GDM1 (cell line): Measurements from ENCODE around the gene MYL3.
A peak's percentile ranks its signal among the peaks of the same experiment; 100 is the strongest.

Experiments used
- DNase-seq: peaks from one replicate; lab custom pipeline; 2025; lab: John Stamatoyannopoulos, UW

Gene MYL3

DNA sequence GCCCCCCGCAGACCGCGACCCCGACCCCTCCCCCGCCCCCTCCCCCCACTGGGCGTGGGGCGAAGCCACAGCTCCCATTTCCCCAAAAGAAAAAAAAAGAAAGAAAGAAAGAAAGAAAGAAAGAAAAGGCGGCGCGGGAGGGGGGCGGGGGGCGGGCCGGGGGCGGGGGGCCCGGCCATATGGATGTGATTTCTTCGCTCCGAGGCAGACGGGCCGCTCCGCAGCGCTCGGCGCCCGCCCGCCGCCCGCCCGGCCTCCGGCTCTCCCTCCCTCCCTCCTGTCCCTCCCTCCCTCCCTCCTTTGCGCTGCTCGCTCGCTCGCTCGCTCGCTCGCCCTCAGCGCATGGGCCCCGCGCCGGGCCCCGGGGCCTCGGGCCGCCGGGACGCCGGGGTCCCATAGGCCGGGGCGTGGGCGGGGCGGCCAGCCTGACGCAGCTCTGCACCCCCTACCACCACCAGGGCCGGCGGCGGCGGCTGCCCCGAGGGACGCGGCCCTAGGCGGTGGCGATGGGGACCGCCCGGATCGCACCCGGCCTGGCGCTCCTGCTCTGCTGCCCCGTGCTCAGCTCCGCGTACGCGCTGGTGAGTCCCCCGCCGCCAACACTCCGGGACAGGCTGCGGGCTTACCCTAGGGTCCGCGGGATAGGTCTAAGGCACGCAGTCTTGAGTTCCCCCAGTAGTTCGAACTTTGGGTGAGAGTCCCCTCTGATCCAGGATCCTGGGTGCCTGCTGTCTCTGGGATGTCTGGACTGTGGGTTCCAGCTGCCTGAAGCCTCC, 20.0 kb upstream of the MYL3 start:
- no peak for DNase-seq

DNA sequence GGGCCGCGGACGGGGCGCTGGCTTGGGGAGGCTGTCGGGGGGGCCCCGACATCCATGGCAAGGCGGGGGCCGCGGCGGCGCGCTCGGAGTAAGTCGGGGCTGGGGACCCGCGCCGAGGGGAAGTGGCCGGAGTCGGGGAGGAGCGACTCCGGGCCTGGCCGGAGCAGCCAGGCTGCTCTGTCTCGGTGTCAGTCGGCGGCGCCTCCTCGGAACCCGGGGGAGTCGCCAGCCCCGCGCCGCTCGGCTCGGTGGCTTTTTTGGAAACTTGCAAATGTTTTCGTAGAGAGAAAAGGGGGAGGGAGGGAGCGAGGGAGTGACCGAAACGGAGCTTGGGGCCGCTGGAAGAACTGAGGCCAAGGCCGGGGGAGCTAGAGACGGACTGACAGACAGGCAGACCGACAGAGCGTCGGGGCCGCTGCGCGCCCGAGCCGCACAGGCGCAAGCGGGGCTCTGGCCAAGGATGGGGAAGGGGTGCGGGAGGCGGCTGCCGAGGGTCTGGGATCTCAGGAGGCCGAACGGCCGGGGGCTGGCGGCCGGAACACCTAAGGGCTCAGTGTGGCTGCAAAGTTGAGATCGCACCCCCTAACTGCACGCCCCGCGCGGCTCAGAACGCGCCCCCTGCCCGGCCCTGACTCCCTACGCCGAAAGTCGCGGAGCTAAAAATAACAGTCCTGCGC, 19.3 kb upstream of the MYL3 start:
- no peak for DNase-seq

DNA sequence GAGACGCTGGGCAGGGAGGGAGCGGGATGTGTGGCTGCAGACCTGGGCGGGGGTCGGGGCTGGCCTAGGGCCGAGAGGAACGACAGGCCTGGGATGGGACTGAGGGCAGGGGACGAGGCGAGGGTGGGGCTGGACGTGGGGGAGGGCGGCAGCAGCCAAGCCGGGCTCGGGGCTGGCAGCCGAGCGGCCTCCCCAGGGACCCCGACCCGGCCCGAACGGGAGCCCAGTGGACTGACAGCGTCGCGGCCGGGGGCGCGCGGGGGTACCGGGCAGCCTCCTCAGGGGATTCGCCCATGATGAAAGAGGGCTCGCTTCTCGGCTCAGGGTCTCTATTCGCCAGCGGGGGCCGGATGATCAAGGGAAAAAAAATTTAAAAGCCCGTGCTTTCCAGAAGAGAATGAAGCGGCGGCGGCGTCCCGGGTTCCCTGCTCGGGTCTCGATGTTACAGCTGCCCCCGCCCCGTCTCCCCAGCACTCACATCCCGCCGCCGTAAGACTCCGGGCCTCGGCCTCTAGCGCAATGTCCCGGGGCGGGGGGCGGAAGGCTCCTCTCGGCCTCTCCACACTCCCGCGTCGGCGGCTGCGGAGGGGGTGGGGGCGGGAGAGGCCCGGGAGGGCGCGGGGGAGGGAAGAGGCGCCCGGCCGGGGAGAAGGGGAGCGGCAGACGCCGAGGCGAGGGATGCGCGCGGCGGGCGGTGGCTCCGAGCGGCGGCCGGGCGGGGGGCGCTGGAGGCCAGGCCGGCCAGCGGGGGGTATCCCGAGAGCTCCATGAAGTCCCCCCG, 18.5 kb upstream of the MYL3 start:
- DNase-seq, result no peak

DNA sequence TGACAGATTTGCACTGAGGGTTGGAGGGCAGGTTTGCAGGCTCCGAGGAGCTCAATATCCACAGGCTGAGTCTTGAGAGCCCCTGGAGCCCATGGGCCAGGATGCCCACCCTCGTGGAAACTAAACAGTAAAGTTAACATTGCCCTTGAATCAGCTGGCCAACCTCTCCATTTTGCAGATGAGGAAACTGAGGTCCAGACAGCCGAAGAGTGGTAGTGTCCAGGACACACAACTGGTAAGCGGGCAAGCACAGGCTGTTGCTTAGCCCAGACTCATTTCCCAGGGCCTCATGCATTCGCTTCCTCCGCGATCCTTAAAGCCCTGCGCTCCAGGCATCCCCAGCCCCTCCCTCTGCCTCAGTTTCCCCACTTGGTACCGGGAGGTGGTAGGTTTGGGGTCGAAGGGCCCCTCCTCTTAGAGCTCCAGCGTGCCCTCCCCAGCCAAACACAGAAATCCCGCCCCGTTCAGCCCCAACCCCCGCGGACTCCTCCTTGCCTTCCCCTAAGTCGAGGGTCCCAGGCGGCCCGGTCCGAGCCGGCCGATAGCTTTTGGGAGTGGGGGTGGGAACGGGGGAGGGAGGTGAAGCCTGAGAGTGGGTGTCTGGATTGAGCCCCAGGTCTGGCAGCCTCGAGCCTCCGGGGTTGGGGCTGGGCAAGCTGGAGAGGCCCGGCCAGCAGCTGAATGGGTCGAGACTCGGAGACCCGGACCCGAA, 17.8 kb upstream of the MYL3 start:
- DNase-seq, result no peak

DNA sequence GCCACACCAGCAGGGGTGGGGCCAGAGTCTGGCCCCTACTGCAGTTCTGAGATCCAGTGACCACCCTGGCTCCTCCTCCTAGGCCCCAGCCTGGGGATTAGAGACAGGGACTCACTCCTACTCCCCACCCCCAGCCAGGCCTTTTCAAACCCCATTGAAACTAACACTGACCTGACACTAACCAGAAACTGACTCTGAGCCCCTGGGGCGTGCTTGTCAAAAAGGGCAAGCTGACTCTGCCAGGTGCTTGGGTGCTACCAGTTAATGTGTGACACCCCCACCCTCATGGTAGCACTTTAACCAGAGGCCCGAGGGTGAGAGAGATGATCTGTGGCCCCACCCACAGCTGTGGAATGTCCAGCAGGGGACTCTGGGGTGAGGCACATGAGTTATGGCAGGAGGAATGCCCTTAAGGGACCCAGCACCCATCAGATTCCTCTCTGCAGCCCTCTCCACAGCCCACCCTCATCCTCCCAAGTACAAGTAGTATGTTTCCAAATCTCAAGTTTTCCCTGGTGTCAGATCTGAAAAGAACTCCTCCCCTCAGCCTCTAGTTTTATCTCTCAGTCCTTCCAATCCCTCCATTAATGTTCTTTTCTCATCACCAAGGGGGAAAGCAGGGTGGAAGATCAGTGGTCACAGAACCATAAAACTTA, 15.7 kb upstream of the MYL3 start:
- no peak for DNase-seq

DNA sequence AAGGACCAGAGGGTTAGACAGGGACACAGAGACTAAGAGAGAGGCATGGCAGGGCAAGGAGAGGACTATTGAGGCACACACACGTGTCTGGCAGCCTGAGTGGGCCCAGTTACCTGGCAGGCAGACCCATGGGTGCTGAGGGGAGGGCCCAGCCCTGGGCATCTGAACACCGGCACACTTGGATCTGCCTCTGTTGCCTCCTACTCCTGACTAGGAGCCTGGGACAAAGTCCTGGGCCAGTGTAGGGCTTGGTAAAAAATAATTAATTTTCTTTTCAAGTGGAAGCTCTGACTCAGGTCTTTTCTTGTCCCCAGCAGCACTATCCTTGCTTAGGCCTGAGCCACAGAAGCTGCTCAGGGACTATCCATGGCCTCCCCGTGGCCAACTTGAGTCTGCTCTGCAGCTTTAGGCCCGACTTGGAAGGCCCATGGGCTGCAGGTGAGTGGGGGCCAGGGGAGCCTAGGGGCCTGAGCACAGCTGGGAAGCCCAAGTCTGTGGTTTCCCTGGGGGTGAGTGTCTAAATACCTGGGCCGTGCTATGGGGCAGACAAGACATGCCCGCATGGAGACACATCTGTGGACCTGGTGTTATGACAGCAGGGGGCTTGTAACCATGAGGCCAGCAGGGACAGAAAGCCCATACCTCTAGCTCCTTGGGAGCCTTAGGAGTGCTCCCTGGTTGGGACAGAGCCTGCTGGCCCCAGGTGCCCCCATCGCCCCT, 14.3 kb upstream of the MYL3 start, which contains the start of gene PTH1R:
Gene PTH1R (plus strand): TSS at position 316 of the 720 bp plus-strand sequence. CDS start 5,839 bp downstream, outside the sequence.
- no peak for DNase-seq

DNA sequence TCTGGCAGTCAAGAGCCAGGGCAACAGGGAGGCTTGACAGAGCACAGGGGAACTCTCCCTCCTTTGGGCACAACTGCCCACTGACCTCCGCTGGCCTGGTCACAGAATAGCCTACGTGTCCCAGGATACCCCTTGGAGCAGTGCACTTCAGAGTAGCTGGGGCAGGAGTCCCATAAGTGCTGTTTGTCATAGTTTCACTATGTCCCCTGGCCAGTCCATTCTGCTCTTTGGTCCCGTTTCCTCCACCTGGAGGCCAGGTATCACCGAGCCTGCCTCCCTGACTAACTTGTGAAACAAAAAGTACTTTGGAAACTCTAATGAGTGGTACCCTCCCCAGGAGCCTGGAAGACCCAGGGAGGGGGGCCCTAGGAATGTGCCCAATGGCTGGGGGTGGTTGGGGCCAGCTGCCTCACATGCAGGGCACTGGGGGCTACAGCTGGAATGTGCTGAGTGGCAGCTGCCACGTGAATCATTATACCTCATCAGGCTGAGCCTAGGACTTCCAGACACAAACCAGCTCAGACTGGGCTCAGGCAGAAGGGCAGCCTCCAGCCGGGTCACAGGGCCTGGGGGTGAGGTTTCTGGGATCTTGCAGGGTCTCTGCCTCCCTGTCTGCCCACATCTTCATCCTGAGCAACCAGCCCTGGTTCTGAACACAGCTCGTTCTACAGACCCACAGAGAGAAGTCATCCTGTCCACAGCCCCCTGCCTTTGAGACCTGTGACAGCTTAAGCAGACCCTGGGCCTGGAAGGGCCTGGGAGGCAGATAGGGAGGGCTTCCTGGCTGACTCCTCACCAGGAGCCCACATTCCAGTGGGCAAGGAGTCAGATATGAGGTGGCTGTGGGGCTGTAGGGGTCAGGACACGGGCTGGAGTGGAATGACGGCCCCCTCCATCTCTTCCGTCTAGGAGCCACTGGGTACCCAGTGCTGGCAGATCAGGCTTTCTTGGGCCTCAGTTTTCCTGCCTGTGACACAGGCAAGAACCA, 13.4 kb upstream of the MYL3 start:
- no peak for DNase-seq

DNA sequence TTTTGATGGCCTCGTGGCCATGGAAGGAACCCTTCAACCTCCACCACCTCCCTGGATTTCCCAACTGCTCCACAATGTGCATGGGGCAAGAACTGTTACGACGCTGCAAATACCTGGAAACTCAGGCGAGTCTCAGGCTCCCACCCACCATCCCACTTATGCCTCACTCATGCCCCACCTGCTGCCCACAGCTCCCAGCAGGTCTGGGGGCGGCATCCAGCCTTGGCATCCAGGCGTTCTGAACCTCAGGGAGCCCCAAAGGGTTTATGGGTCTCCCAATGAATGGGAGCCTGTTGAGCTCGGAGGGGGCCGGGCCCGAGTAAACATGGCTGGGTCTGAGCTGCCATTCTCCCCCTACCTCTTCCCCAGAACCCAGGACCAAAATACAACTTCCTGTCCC, 12.3 kb upstream of the MYL3 start:
- DNase-seq, result no peak

DNA sequence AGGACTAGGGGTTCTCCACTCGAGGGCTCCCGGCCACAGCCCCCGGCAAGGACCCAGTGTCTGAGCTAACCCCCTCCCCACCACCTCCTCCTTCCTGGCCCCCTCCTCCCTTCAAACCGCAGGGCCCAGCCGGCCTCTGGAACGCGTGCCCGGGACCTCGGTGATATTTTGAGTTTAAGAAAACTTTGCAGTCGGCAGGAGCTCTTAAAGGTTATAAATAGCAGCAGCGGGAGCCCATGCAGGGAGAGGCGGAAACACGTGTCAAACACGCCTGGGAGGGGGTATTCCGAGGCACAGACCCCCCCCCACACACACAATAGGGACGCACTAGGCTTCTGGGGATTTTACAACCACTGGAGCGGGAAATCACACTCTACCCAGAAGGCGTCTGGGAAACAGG, 11.2 kb upstream of the MYL3 start:
- DNase-seq, result no peak

DNA sequence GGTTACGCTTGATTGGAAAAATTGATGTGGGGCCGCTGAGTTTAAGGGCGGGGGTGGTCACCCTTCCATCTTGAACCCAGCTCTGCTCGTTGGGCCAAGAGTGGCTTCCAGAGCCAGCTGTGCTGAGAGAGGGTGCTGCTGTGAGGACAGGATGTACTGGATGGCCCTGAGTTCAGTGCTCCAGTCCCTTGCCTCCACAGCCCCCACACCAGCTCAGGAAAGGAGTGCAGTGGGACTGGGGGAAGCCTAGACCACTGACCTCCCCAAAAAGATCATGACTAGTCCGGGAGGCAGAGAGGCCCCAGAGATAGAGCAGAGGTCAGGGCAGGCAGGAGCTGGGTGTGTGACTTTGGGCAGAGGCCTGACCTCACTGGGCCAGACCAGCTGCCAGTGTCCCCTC, 10.3 kb upstream of the MYL3 start:
- no peak for DNase-seq

DNA sequence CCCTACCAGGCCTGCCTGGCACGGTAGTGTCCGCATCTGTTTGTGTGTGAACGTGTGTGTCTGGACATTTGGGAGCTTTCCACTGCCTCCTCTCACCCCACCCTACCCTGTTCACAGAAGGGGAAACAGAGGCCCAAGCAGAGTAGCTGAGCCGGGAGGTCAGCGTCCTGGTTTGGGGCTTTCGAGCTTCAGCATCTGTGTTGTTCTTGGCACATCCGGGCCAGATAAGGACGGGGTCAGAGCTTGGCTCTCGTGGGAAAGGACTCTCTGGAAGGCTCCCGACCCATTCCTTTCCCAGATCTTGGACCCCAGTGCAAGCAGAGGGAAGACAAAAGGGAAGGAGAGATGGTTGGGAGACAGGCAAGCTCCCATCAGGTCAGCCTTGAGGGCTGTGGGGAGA, 8.0 kb upstream of the MYL3 start:
- no peak for DNase-seq

DNA sequence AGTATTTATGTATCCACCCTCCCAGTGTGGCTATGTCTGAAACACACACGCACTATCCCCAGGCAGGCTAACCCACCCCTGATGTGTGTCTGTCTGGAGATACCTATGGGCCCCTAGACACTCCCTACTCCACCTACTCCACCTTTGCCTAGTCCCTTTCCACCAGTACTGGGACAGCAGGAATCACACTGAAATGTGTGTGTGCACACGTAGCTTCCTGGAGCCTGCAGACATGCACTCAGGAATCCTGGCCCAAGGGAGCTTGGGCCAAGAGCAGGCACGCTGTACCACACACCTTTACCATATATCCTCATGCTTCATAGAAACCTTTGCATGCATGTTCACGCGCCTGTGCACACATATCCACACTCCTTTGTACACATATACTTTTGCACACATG, 7.4 kb upstream of the MYL3 start:
- DNase-seq, result no peak

DNA sequence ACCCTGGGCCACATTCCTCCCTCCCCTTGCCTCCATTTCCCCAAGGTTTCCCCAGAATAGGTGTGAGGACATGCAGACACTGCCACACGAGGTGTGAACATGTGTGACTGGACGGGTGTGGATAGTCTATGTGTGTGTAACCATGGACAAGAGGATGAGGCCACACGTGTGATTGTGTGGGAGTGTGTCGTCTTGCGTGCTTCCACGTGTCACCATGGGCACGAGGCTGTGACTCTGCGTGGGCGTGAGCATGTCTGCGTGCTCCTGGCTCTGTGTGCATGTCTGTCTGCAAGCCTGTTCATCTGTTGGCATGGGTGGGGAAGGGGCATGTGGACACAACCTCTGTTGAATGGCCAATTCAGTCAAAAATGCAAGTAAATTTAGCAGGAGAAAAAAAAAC, 6.2 kb upstream of the MYL3 start:
- no peak for DNase-seq

DNA sequence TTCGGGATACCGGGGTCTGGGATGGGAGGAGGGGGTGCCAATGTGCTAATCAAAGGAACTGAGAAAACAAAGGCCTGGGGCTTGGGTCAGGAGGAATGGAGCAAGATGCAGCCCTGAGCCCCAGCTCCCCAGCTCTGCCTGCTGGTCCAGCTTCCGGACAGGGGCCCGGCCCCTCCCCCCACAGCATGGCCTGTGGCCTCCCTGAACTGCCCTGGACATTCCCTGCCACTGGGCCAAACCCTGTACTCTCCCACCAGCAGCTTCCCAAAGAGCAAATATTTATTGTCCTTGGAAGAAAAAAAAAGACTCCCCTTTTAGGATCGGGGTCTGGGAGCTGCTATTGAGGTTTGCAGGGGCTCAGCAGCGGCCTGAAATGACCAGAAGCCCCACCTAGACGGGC, 5.7 kb upstream of the MYL3 start:
- DNase-seq, result no peak

DNA sequence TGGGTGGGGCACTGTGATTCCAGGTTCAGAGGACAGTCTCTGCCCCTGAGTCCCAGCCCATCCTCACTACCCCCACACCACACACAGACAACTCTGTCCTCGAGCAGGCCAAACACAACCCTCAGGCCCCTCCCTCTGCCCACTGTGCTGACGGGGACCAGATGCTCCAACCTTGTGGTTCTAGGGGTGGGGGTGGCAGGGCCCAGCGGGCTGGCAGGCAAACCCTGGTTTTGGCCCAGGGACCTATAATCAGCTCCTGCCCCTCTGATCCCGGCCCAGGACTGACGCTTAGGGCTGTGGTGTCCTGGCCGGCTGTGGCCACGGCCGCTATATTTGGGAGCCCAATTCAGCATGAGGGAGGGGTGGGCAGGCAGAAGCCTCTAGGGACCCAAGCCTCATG, 5.0 kb upstream of the MYL3 start:
- DNase-seq, result no peak

DNA sequence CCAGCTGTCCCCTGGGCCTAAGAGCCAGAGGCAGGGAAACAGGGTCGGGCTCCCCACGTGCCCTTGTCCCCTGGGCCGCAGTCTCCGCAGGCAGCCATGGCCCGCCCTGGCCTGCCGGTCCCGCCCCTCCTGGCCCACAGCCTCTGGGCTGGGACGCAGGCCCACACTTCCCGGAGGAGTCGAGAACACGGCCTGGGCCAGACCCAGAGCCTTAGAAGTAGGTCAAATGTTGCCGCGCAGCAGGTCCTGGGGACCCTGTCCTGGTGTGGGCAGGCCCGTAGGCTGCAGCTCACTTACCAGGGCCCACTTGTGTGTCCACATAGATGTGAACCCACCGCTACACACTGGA, 4.3 kb upstream of the MYL3 start:
- no peak for DNase-seq

DNA sequence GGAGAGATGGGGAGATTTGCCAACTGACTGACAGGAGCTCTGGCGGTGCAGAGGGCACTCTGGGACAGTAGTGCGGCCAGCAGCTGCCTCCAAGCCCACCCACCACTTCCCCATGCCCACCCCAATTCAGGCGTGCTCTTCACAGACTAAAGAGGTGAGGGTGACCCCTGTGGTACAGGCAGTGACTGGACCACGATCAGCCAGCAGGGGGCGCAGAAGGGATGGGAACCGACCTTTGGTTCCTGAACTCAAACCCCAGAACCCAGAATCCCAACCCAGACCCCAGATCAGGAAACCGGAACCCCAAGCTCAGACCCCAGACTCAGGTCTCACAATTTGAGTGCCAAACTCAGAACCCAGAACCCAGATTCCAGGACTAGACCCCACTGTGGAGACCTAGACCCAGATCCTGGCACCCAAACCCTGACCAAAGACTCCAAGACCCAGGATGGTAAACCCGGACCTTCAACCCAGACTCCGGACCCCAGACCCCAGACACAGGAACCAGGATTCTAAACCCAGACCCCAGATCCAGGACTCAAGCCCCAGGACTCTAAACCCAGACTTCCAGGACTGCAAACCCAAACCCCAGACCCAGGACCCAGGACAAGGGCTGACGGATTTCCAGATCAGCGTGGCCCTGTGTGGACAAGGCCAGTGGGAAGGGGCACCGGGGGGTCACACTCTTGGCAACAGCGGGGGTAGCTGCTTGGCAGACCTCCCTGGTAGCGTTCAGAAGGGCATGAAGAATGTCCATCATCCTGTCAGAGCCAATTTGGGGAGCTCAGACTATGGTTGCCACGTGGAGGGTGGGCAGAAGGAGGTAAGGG, 3.7 kb upstream of the MYL3 start:
- DNase-seq, result peak; percentile 8

DNA sequence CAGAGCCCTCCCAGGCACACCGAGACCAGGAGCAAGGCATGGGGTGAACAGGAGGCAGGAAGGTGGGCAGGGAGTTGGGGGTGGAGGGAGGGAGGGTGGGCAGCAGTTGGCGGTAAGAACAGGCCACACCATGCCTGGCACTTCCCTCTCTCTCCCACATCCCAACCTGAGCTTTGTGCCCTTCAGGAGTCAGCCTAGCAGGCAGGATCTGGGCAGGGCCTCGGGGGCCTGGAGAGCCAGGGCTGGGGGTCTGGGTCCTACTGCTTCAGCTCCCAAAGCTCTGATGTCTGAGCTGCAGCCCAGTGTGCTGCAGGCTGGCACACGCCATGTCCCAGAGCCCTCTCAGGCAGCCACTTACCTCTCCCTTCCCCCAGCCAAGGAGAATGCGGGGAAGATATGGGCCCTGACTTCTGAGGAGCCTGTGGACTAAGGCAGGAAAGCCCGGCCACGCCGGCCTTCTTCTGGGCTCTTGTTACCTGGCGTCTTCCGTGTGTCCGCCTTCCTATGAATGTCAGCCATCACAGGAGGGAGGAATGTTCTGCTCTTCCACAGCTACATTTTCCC, 2.9 kb upstream of the MYL3 start:
- DNase-seq, result no peak

DNA sequence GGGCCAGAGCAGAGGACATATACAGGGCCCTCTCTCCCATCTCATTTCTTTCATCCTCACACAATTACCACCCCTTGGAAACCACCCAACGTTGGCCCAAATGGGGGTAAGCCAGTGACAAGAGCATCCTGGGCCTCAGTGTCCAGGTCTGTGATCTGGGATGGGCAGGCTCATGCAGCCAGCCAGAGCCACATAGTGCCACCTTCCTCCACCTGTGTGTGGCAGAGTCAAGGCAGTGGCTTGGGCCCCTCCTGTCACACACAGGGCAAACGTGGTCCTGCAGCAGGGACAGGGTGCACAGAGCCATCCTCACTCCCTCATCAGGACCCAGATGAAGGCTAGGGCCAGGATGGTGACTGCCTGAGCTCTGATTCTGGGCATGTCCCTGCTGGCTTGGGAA, 2.3 kb upstream of the MYL3 start:
- DNase-seq, result no peak
